DMS114 treated with DMSO at 0.1 percent for 48 hours (cell line): Measurements from ENCODE around the gene DRP2.
"Not testable (repeated sequence)": the region's sequence is repeated elsewhere in the genome, so short reads cannot be mapped to it uniquely, and the experiment has no call there.

Experiments
- DNase-seq: peaks from one replicate; lab custom pipeline; 2025; ENCODE audit not compliant: unreplicated experiment; lab: John Stamatoyannopoulos, UW

DRP2 gene

GRCh38 chrX:101237041-101237440, 17.5 kb downstream of the DRP2 start:
- DNase-seq = no peak

- no peak for DNase-seq
These were observed 21.9 kb downstream of the DRP2 start for GRCh38 chrX:101241531-101241930.

- no peak for DNase-seq
These were observed 33.0 kb downstream of the DRP2 start for GRCh38 chrX:101252634-101253033.

GRCh38 chrX:101257448-101258258, 38.1 kb downstream of the DRP2 start:
- DNase-seq = no peak

- DNase-seq = no peak
These were observed 38.6 kb downstream of the DRP2 start for GRCh38 chrX:101258259-101258581.

GRCh38 chrX:101260435-101260834, 40.8 kb downstream of the DRP2 start:
- peak; percentile 31 for DNase-seq

- DNase-seq = no peak
These were observed 43.0 kb downstream of the DRP2 start for GRCh38 chrX:101262590-101262989.

GRCh38 chrX:101263766-101264165, 44.2 kb downstream of the DRP2 start:
- no peak for DNase-seq

- DNase-seq = no peak
These were observed 46.4 kb downstream of the DRP2 start for GRCh38 chrX:101265869-101266428.

GRCh38 chrX:101274198-101274597, 54.6 kb downstream of the DRP2 start:
- no peak for DNase-seq

GRCh38 chrX:101276238-101276637, 56.7 kb downstream of the DRP2 start:
- no peak for DNase-seq

GRCh38 chrX:101287402-101287801, 67.8 kb downstream of the DRP2 start:
- peak; percentile 69 for DNase-seq

GRCh38 chrX:101290957-101291603, 71.5 kb downstream of the DRP2 start, which contains the start of gene TAF7L:
TSS of gene TAF7L (minus strand) at chrX:101291334. CDS start at chrX:101287543, 3,791 bp downstream.
- no peak for DNase-seq

GRCh38 chrX:101295603-101296002, 76.0 kb downstream of the DRP2 start:
- not testable (repeated sequence) for DNase-seq

- DNase-seq = no peak
These were observed 84.2 kb downstream of the DRP2 start for GRCh38 chrX:101303790-101304189.
